K562 (cell line): ENCODE measurements around the gene FYB1. TPM values are rescaled to one million over a fixed set of nuclear protein-coding genes. Genes with fewer than 3 reads are reported as not detected.
"Not testable (repeated sequence)": the region's sequence is repeated elsewhere in the genome, so short reads cannot be mapped to it uniquely, and the experiment has no call there.

Experiments
- ATAC-seq: fragments of 200-7000 bp; cut with Tn5 transposase; 3 replicates; pipeline ENCODE4 v1.9.1; 2020; ENCODE audit warnings: moderate library complexity
- BruUV-seq: library from RNA; stranded (reverse); fragments of 400-500 nt; replicated peaks from 2 replicates; lab custom pipeline; 2021; lab: Mats Ljungman, UMichigan
- CTCF ChIA-PET: fragments of 300-600 bp; formaldehyde crosslinking; extraction: SDS; loops from one replicate; lab custom pipeline; 2021; ENCODE audit warnings: low intra/inter-chr PET ratio; lab: Yijun Ruan, JAX
- POLR2A ChIA-PET: fragments of 300-600, 350-650 bp; sonication (Branson Sonifier 250); formaldehyde crosslinking; extraction: SDS; loops from one replicate; lab custom pipeline; 2021; ENCODE audit warnings: antibody characterized with exemption, inconsistent platforms; lab: Yijun Ruan, JAX
- DNase-seq, 4 experiments: peaks; one replicate each; pipeline versions ENCODE4 v3.0.0 to v3.0.0-alpha.2; 2011 to 2018; ENCODE audit warnings: low spot score in 3 of 4, mixed read lengths in 3 of 4; ENCODE audit errors: extremely low read depth in 1 of 4
- FAIRE-seq: peaks from 2 replicates; lab custom pipeline; 2011; peaks lifted over from hg19 to GRCh38; lab: Jason Lieb, UNC
- H2AFZ ChIP-seq: 2 replicates; pipeline ENCODE4 v1.6.0; 2011; ENCODE audit warnings: low read depth, low read length, control low read depth, inconsistent platforms
- H3K27ac ChIP-seq: fragments of 200-600 bp; 3 replicates; pipeline ENCODE4 v1.8.0; 2011; ENCODE audit warnings: low read depth, mild to moderate bottlenecking, control low read depth, inconsistent platforms, low read length, moderate library complexity, mixed read lengths; ENCODE audit errors: extremely low read depth
- H3K27me3 ChIP-seq, 2 experiments: fragments of 300-600 bp in 1 of 2; 2 replicates in 1 of 2; 3 replicates in 1 of 2; pipeline versions ENCODE4 v1.6.0 to v1.8.0; 2011; ENCODE audit warnings: inconsistent platforms in 2 of 2, low read length in 2 of 2, mild to moderate bottlenecking in 1 of 2, mixed read lengths in 1 of 2, moderate library complexity in 1 of 2; ENCODE audit not compliant: control insufficient read depth in 2 of 2, insufficient read depth in 2 of 2
- H3K36me3 ChIP-seq: fragments of 300-600 bp; 3 replicates; pipeline ENCODE4 v1.8.0; 2011; ENCODE audit warnings: mild to moderate bottlenecking, low read length, inconsistent platforms; ENCODE audit not compliant: control insufficient read depth, insufficient read depth
- H3K4me1 ChIP-seq, 2 experiments: fragments of 200-600 bp in 1 of 2; replicated peaks in 1 of 2; 2 replicates in 1 of 2; 3 replicates in 1 of 2; pipeline versions ENCODE4 v1.5.1 to v1.8.0; 2011; ENCODE audit warnings: inconsistent platforms in 2 of 2, low read length in 2 of 2, mild to moderate bottlenecking in 1 of 2, mixed read lengths in 1 of 2, moderate library complexity in 1 of 2; ENCODE audit not compliant: control insufficient read depth in 2 of 2, insufficient read depth in 2 of 2
- H3K4me2 ChIP-seq: 2 replicates; pipeline ENCODE4 v1.6.1; 2011; ENCODE audit warnings: low read length, control low read depth, inconsistent platforms, mixed read lengths; ENCODE audit not compliant: insufficient read depth
- H3K4me3 ChIP-seq: fragments of 200-600 bp; sonication (generic), shearing (Covaris generic); 2 replicates; pipeline ENCODE4 v1.5.1; 2016; ENCODE audit warnings: control low read depth, inconsistent platforms
- H3K79me2 ChIP-seq: fragments of 200-600 bp; 3 replicates; pipeline ENCODE4 v1.8.0; 2011; ENCODE audit warnings: low read length, inconsistent platforms; ENCODE audit not compliant: control insufficient read depth, insufficient read depth
- H3K9ac ChIP-seq, 2 experiments: 2 replicates each; pipeline versions ENCODE4 v1.6.0 to v1.6.1; 2011; ENCODE audit warnings: low read depth in 2 of 2, low read length in 2 of 2, control low read depth in 1 of 2, inconsistent platforms in 1 of 2, mild to moderate bottlenecking in 1 of 2, mixed read lengths in 1 of 2; ENCODE audit not compliant: insufficient read depth in 1 of 2
- H3K9me1 ChIP-seq: one replicate; pipeline ENCODE4 v1.6.0; 2011; ENCODE audit warnings: inconsistent platforms, mild to moderate bottlenecking, low read length, moderate library complexity; ENCODE audit not compliant: control insufficient read depth, insufficient read depth
- H3K9me3 ChIP-seq: replicated peaks from 2 replicates; pipeline ENCODE4 v1.5.1; 2011; ENCODE audit warnings: low read depth, low read length, inconsistent platforms; ENCODE audit not compliant: control insufficient read depth, insufficient read depth
- H4K20me1 ChIP-seq: replicated peaks from 2 replicates; pipeline ENCODE4 v1.6.1; 2011; ENCODE audit warnings: low read length, inconsistent platforms, mixed read lengths; ENCODE audit not compliant: control insufficient read depth, insufficient read depth
- FOXO4 ChIP-seq: fragments of 450-650 bp; formaldehyde crosslinking; IDR thresholded peaks from 2 replicates; pipeline ENCODE4 v1.4.0; 2020; ENCODE audit warnings: mild to moderate bottlenecking, moderate library complexity
- PTBP1 ChIP-seq: fragments of 200-400 bp; formaldehyde crosslinking; IDR thresholded peaks from 2 replicates; pipeline ENCODE4 v1.6.1; 2017; ENCODE audit warnings: low read depth, low read length
- ZNF3 ChIP-seq: fragments of 250-450 bp; sonication (Bioruptor Pico); IDR thresholded peaks from 2 replicates; pipeline ENCODE4 v1.5.0; 2021; ENCODE audit warnings: mild to moderate bottlenecking, moderate library complexity
- ZNF79 ChIP-seq: fragments of 250-450 bp; sonication (Bioruptor Pico); IDR thresholded peaks from 2 replicates; pipeline ENCODE4 v1.4.0; 2020; ENCODE audit warnings: low read depth, mild to moderate bottlenecking, moderate library complexity
- WGBS: fragments of 100-300 bp; shearing (Covaris generic); methylation state at CpG from one replicate; pipeline ENCODE4 v1.1.6; 2016; ENCODE audit warnings: low coverage, mixed read lengths; ENCODE audit not compliant: insufficient coverage; ENCODE audit errors: missing lambda C conversion rate; 5-methylcytosine and 5-hydroxymethylcytosine counted together
- in situ Hi-C: fragments of 300-500 bp; cut with MboI; formaldehyde crosslinking; loops from 4 replicates; pipeline ENCODE4 v1.15.0; 2018; ENCODE audit warnings: inconsistent platforms, mixed read lengths
- intact Hi-C: fragments of 100-400 bp; cut with micrococcal nuclease; formaldehyde crosslinking; loops from 2 replicates; pipeline ENCODE4 v1.14.2; 2022
- polyA plus RNA-seq, 8 experiments: library from polyadenylated mRNA; depleted of rRNA in 4 of 8; stranded (reverse) in 5 of 8; unstranded in 3 of 8; fragments of >200 nt; fragmentation: Nextera tagmentation in 2 of 8; fragmentation: Illumina TruSeq in 1 of 8; extraction: Ambion mirVana in 2 of 8; extraction: Trizol in 1 of 8; gene quantifications; 2 replicates each; pipeline versions ENCODE4 v1.2.1 to v1.2.3, GENCODE V29; 2011 to 2014; ENCODE audit warnings: inconsistent platforms in 1 of 8, missing spikeins in 1 of 8
- total RNA-seq, 7 experiments: library from RNA; depleted of rRNA in 6 of 7; stranded (reverse); fragments of >200 nt in 6 of 7; fragmentation: Illumina TruSeq in 2 of 7; extraction: Trizol in 2 of 7; gene quantifications; 2 replicates each; pipeline versions ENCODE4 v1.2.1 to v1.2.3, GENCODE V29; 2011 to 2021; ENCODE audit warnings: low replicate concordance in 1 of 7
- TF ChIP-seq, protein P1 (sequence below), 2 experiments: fragments of 450-650 bp; IDR thresholded peaks; 2 replicates each; pipeline ENCODE4 v1.6.1; 2016; ENCODE audit warnings: mild to moderate bottlenecking in 2 of 2, borderline replicate concordance in 1 of 2, low read depth in 1 of 2, moderate library complexity in 1 of 2

The FYB1 gene
- total and polyA plus RNA-seq, 9 of the 15 experiments (the other 6 are each of a cell fraction or from before 2014, with no cell fraction given), result 4.7 to 31.5 (median 9.7) TPM

GRCh38 chr5:39223565-39224156 is 4.3 kb upstream of the FYB1 start (continued):
- no peak for TF ChIP-seq FOXO4
- no peak for TF ChIP-seq PTBP1
- TF ChIP-seq ZNF79, result no peak
- TF ChIP-seq, protein P1, sequence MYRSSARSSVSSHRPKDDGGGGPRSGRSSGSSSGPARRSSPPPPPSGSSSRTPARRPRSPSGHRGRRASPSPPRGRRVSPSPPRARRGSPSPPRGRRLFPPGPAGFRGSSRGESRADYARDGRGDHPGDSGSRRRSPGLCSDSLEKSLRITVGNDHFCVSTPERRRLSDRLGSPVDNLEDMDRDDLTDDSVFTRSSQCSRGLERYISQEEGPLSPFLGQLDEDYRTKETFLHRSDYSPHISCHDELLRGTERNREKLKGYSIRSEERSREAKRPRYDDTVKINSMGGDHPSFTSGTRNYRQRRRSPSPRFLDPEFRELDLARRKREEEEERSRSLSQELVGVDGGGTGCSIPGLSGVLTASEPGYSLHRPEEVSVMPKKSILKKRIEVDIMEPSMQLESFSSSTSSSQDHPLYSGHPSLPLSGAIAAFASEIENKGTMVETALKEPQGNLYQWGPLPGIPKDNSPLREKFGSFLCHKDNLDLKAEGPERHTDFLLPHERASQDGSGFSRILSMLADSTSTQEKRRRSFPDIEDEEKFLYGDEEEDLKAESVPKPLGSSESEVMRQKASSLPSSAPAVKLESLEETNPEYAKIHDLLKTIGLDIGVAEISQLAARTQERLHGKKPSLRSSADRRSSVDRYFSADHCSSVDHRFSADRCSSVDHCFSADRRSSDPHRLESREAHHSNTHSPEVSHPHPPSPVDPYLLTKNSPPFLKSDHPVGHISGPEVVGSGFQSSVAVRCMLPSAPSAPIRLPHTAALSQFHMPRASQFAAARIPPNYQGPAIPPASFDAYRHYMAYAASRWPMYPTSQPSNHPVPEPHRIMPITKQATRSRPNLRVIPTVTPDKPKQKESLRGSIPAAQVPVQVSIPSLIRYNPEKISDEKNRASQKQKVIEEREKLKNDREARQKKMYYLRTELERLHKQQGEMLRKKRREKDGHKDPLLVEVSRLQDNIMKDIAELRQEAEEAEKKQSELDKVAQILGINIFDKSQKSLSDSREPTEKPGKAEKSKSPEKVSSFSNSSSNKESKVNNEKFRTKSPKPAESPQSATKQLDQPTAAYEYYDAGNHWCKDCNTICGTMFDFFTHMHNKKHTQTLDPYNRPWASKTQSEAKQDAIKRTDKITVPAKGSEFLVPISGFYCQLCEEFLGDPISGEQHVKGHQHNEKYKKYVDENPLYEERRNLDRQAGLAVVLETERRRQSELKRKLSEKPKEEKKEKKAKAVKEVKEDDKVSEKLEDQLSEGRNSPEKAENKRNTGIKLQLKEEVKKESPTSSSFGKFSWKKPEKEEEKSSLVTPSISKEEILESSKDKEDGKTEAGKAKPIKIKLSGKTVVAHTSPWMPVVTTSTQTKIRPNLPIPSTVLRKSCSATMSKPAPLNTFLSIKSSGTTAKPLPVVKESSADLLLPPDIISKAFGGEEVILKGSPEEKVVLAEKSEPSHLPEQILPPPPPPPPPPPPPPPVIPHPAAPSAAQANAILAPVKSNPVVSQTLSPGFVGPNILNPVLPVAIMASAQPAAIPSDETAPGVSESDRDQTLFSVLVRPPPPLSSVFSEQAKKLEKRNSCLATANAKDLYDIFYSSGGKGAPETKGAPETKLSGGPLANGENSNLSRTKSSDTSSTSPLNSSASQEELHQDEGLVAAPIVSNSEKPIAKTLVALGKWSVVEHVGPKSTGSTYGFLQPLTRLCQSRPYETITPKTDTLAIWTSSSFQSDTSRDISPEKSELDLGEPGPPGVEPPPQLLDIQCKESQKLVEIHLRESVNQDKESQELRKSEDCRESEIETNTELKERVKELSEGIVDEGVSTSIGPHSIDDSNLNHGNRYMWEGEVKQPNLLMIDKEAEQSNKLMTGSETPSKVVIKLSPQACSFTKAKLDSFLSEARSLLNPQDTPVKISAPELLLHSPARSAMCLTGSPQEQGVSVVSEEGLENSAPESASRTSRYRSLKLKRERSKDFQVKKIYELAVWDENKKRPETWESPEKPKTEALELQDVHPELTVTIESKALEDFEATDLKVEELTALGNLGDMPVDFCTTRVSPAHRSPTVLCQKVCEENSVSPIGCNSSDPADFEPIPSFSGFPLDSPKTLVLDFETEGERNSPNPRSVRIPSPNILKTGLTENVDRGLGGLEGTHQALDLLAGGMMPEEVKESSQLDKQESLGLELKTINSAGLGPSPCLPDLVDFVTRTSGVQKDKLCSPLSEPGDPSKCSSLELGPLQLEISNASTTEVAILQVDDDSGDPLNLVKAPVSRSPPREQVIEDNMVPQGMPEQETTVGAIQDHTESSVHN (IDR thresholded peaks at IDR 0.05; ENCODE audit: borderline replicate concordance in 1 of 2, low read depth in 1 of 2), result no peak
- no peak for TF ChIP-seq ZNF3 (CRISPR knock-in tag)
- TF ChIP-seq, all 486 proteins: peak for 11

- intact Hi-C loops, result not testable (repeated sequence)
Observed at GRCh38 chr5:39221671-39222070, 2.3 kb upstream of the FYB1 start.

More at GRCh38 chr5:39221671-39222070, 2.3 kb upstream of the FYB1 start:
- peaks cover 4 to 34% of the 10 kb centered on the region in 2 experiments; a peak in 4 of 5 replicates for H3K4me1 ChIP-seq
- whole genome bisulfite sequencing, result 80% methylated on average over 5 of the region's 5 CpGs
- H3K4me2 ChIP-seq, H3K9me1 ChIP-seq, H2AFZ ChIP-seq, H3K27me3 ChIP-seq, CTCF ChIA-PET, ATAC-seq, in situ Hi-C loops, H3K36me3 ChIP-seq, FAIRE-seq, H3K79me2 ChIP-seq, H3K27ac ChIP-seq, H3K4me3 ChIP-seq, DNase-seq, H4K20me1 ChIP-seq, H3K9ac ChIP-seq, H3K9me3 ChIP-seq, BruUV-seq: not testable (repeated sequence)
- POLR2A ChIA-PET, result interaction anchor here (0.7 kb wide), 1 partner anchor 20 kb away, joined by 3 read pairs; no protein-coding TSS in a partner anchor
